Aorta (tissue), 5 donors: ENCODE results near the gene GSTM2. TPM values are rescaled to one million over a fixed set of nuclear protein-coding genes. Genes with fewer than 3 reads are reported as not detected.

Experiments
- ATAC-seq: fragments of 200-7000 bp; cut with Tn5 transposase; one replicate; pipeline ENCODE4 v1.9.1; 2022; ENCODE audit warnings: moderate library complexity; ENCODE audit not compliant: low FRiP score
- DNase-seq, 2 donors: peaks; one replicate each; pipeline ENCODE4 v3.0.0-alpha.2; 2020
- H3K27ac ChIP-seq, 2 donors: one replicate each; pipeline ENCODE4 v1.5.1; 2013; ENCODE audit warnings: low read length in 2 of 2, mild to moderate bottlenecking in 2 of 2, moderate library complexity in 2 of 2, control low read depth in 1 of 2, inconsistent platforms in 1 of 2, low read depth in 1 of 2
- H3K27me3 ChIP-seq, 2 donors: one replicate each; pipeline ENCODE4 v1.6.1; 2013; ENCODE audit warnings: control low read depth in 1 of 2, low read length in 1 of 2, mild to moderate bottlenecking in 1 of 2, moderate library complexity in 1 of 2; ENCODE audit not compliant: insufficient read depth in 2 of 2, control insufficient read depth in 1 of 2
- H3K36me3 ChIP-seq, 2 donors: one replicate each; pipeline ENCODE4 v1.6.1; 2013; ENCODE audit warnings: control low read depth in 1 of 2, low read length in 1 of 2, mild to moderate bottlenecking in 1 of 2; ENCODE audit not compliant: insufficient read depth in 2 of 2, control insufficient read depth in 1 of 2
- H3K4me1 ChIP-seq, 2 donors: one replicate each; pipeline ENCODE4 v1.6.1; 2013; ENCODE audit warnings: low read length in 2 of 2, control low read depth in 1 of 2, mild to moderate bottlenecking in 1 of 2, moderate library complexity in 1 of 2; ENCODE audit not compliant: insufficient read depth in 2 of 2, control insufficient read depth in 1 of 2
- H3K4me3 ChIP-seq, 2 donors: one replicate each; pipeline ENCODE4 v1.5.1; 2013; ENCODE audit warnings: low read length in 2 of 2, control low read depth in 1 of 2, mild to moderate bottlenecking in 1 of 2
- H3K9me3 ChIP-seq: one replicate; pipeline ENCODE4 v1.6.1; 2013; ENCODE audit warnings: mild to moderate bottlenecking, low read length; ENCODE audit not compliant: control insufficient read depth
- WGBS, 2 donors: extraction: QIAGEN DNeasy Blood & Tissue Kit; methylation state at CpG; one replicate each; pipeline ENCODE4 v1.1.7; 2013; 5-methylcytosine and 5-hydroxymethylcytosine counted together
- intact Hi-C, 2 donors: fragments of 100-400 bp; cut with DNase I; formaldehyde crosslinking; loops; one replicate each; pipeline versions ENCODE4 v1.14.2 to v1.15.0; 2022
- polyA plus RNA-seq, 2 donors: library from polyadenylated mRNA; stranded (reverse); fragments of 200-250 nt; gene quantifications; one replicate each; pipeline ENCODE4 v1.2.3, GENCODE V29; 2013
- total RNA-seq, 2 donors: library from RNA; stranded (reverse); fragmentation: NEBNext Ultra II Directional; extraction: Animal tissue kit (Norgen Biotek cat#: 25700); gene quantifications; one replicate each; pipeline ENCODE4 v1.2.1, GENCODE V29; 2021
- donor health status: healthy with polysubstance abuse.
- donor health status: Bipolar disorder and iron deficiency.
- donor health status: DM: no; HTN: no; CAD: no.
- donor health status: DM: no; HTN: no; CAD: no.
- donor health status: DM: yes; HTN: yes; CAD: no.

GSTM2 gene
- total and polyA plus RNA-seq, 4 donors = 17.5 to 279 (median 92.1) TPM

DNA sequence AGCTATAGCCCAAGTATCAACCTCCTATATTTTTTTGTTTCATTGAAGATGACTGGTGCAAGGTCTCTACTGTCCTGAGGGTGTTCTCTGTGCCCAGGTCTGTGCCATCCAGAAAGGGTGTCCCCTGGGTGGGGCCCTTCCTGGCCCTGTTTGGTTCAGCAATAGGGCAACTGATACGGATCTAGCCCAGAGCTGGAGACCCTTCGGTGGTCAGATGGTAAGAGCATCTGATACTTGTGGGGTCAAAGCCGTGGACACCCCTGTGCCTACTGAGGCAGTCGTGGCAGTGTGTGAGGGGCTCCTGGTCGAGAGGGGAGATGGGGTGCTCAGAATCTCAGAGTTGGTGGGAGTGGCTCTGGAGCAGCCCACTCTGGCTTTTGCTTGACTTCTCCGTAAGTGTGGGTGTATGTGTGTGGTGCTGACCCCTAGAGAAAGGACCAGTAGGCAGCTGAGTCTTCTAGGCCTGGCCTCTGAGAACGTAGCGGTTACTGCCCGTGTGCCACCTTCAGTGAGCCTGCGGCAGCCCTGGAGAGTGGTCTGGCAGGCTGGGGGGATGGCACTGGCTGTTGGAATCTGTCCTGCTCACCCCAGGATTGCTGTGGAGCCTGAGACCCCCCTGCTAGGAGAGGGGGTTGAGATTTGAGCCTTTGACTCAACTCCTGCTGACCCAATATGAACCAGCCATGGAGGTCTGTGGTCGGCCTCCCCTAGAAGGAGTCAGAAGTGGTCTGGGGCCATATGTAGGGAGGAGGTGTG lies 45.5 kb upstream of the GSTM2 start:
- ATAC-seq (no peak), DNase-seq (no peak)
- H3K4me3 ChIP-seq = no peak overlapping the region
- H3K9me3 ChIP-seq = no peaks in the 10 kb centered on the region
- no peak overlapping the region for H3K27ac ChIP-seq
- 80 to 83% methylated on average over 11 of the region's 11 CpGs for WGBS, 2 donors
- no peaks in the 10 kb centered on the region for H3K27me3 ChIP-seq
- H3K4me1 ChIP-seq = no peaks in the 10 kb centered on the region
- H3K36me3 ChIP-seq = peaks cover 0 to 2% of the 10 kb centered on the region in 2 donors
- intact Hi-C loops = no loop called here

DNA sequence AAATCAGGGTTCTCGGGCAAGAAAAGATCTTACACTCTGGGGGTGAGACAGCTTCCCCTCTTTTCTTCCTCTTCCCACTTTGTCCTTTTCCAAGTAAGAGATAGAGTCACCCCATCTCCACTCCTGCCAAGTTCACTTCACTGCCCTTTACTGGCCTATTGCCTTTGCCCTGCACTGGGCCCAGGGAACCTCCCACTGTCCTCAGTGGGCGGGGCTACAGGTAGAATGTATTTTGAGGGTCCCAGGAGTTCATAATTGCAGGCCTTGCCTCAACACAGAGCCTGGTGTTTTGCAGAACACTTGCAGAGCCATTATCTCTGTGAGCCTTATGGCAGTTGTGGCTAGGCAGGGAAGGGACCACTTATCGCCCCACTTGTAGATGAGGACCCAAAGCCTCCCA lies 45.0 kb upstream of the GSTM2 start:
- H3K4me3 ChIP-seq = no peak overlapping the region
- no peaks in the 10 kb centered on the region for H3K27me3 ChIP-seq
- no peak overlapping the region for H3K27ac ChIP-seq
- WGBS, 2 donors = 86 to 90% methylated on average over 3 of the region's 3 CpGs
- DNase-seq (no peak), ATAC-seq (no peak)
- H3K9me3 ChIP-seq = no peaks in the 10 kb centered on the region
- intact Hi-C loops = no loop called here
- peaks cover 0 to 4% of the 10 kb centered on the region in 2 donors for H3K36me3 ChIP-seq
- no peaks in the 10 kb centered on the region for H3K4me1 ChIP-seq

DNA sequence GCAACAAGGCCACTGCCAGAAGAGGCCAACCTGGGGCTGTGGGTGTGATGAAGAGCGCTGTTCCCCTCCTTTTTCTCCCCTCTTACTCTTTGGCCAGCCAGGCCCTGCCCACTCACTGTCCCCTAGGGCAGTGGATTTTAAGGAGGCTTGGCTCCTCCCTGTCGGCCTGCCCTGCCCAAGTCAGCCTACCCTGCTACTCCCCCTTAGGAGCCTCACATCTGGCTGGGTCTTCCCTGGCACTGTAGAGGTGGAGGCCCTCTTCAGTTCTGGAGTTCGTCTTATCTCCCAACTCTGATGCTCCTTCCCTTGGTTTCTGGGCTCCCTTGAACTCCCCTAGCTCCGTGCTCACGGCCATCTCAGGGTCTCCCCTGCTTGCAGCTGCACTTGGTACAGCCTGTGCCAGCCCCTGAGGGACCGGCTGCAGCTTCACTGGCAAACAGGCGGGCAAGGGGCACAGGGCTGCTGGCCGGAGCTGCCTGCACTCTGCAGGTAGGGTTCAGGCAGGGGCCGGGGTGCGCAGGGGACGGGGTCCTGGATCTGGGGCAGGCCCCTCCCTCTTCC lies 44.2 kb upstream of the GSTM2 start:
- DNase-seq (no peak), ATAC-seq (no peak)
- Histone ChIP-seq H3K4me1 (no peaks in the 10 kb centered on the region), H3K27ac (no peak overlapping the region), H3K9me3 (no peaks in the 10 kb centered on the region), H3K36me3 (peaks cover 0 to 5% of the 10 kb centered on the region in 2 donors), H3K27me3 (no peaks in the 10 kb centered on the region), H3K4me3 (no peak overlapping the region)
- 13 to 16% methylated on average over 11 of the region's 11 CpGs for WGBS, 2 donors
- intact Hi-C loops = no loop called here

DNA sequence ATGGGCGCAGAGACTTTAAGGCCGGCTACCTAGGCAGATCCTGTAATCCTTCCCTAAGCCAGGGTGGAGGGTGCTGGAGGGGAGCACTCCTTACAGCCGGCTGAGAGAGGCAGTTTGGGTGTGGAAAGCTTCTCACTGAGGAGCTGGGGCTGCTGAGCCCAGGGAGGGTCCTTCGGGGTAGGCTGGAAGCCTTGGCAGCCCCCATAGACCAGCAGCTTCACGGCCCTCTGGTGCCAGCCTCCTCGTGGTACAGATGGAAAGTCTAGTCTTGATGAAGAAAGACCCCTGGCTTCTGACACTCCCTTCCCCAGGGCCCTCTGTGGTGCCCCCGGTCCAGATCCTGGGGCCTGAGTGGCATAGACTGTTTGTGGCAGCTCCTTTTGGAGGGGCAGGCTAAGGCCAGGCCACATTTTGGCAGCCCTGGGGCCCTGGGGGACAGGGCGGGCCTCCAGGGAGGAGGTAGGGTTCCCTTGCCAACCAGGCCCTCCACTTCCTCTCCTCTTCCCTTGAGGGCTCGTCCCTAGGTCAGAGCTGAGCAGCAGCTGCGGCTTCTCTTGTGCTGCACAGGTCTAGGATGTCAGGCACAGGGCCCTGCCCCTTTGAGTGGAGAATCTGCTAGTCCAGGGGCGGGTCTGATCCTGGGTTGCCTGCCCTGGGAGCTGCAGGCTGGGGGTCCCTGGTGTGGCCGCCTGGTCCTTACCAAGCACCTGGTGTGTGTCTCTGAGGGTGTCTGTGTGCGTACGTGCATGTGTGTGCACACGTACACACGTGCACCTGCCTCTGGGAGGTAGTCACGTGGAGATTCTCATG lies 43.5 kb upstream of the GSTM2 start:
- intact Hi-C loops = no loop called here
- Histone ChIP-seq H3K36me3 (peaks cover 0 to 5% of the 10 kb centered on the region in 2 donors), H3K4me1 (no peaks in the 10 kb centered on the region), H3K27ac (no peak overlapping the region), H3K27me3 (no peaks in the 10 kb centered on the region), H3K4me3 (no peak overlapping the region), H3K9me3 (no peaks in the 10 kb centered on the region)
- DNase-seq = no peak
- 61 to 62% methylated on average over 17 of the region's 17 CpGs for WGBS, 2 donors
- ATAC-seq = no peak

DNA sequence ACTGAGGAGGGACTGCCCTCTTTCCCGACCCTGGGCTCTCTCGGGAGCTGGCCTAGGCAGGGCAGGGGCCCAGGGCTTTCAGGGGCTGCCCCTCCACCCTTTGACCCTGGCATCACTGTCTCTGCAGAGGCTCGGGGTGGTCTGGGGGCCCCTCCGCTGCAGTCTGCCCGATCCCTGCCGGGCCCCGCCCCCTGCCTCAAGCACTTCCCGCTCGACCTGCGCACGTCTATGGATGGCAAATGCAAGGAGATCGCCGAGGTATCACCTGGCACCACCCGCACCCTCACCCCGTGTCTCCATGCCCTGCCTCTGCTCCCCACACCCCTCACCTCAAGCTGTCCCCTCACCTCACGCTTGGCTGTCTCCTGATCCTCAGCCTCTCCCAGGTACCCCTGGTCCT lies 42.7 kb upstream of the GSTM2 start:
- DNase-seq (no peak), ATAC-seq (no peak)
- Histone ChIP-seq H3K4me3 (no peak overlapping the region), H3K27ac (no peak overlapping the region), H3K4me1 (no peaks in the 10 kb centered on the region), H3K27me3 (no peaks in the 10 kb centered on the region), H3K9me3 (no peaks in the 10 kb centered on the region), H3K36me3 (peaks cover 0 to 5% of the 10 kb centered on the region in 2 donors)
- intact Hi-C loops = no loop called here
- WGBS, 2 donors = 84 to 87% methylated on average over 15 to 16 of the region's 16 CpGs

DNA sequence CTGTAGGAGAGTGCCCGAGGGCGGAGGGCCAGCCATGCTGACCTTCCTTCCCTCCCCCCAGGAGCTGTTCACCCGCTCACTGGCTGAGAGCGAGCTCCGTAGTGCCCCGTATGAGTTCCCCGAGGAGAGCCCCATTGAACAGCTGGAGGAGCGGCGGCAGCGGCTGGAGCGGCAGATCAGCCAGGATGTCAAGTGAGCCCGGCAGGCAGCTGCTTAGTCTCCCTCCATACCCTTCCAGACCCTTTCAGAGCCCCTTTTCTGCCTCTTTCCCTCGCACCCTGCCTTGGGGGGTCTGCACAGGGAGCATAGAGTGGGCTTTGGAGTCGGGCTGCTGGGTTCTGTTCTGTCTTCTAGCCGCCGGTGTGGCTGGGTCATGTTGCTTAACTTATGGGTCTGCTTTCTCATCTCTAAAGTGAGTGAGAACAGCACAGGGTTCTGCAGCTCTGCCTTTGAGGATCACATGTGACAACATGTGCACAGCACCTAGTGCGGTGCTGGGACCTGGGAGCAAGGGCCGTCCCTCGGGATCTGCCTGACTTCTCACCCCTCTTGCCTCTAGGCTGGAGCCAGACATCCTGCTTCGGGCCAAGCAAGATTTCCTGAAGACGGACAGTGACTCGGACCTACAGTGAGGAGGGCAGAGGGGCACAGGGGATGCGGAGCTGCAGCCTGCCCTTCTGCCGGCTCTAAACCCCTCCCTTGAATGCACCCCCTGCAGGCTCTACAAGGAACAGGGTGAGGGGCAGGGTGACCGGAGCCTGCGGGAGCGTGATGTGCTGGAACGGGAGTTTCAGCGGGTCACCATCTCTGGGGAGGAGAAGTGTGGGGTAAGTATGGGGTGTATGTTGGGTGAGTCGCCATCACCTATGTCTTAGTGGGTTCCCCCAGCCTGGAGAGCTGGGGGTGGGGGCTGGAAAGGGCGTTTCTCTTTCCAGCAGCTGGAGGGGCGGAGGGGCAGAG lies 42.0 kb upstream of the GSTM2 start:
- Histone ChIP-seq H3K9me3 (no peaks in the 10 kb centered on the region), H3K27ac (no peak overlapping the region), H3K4me1 (no peaks in the 10 kb centered on the region), H3K27me3 (no peaks in the 10 kb centered on the region), H3K4me3 (no peak overlapping the region), H3K36me3 (peaks cover 0 to 9% of the 10 kb centered on the region in 2 donors)
- no peak for DNase-seq
- no peak for ATAC-seq
- intact Hi-C loops = no loop called here
- 80 to 84% methylated on average over 32 of the region's 32 CpGs for WGBS, 2 donors

DNA sequence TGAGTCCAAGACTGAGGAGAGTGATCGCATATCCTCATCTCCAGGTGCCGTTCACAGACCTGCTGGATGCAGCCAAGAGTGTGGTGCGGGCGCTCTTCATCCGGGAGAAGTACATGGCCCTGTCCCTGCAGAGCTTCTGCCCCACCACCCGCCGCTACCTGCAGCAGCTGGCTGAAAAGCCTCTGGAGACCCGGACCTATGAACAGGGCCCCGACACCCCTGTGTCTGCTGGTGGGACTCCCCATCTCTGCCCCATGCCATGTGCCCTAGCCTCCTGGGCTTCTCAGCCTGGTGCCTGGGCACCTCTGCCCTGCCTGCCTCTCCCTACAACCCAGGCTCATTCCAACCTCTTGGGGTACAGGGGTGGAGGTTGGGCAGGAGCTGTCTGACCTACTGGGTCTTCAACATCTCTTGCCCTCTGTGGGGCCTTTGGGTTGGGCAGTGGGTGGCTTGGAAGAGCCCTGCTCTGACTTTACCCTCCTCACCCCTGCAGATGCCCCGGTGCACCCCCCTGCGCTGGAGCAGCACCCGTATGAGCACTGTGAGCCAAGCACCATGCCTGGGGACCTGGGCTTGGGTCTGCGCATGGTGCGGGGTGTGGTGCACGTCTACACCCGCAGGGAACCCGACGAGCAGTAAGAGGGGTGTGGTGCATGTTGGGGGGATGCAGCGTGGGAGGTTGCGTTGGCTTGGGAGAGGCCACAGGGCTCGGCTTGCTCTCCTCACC lies 41.0 kb upstream of the GSTM2 start:
- DNase-seq (no peak), ATAC-seq (no peak)
- H3K27me3 ChIP-seq = no peaks in the 10 kb centered on the region
- no peak overlapping the region for H3K27ac ChIP-seq
- 88 to 92% methylated on average over 19 to 21 of the region's 21 CpGs for WGBS, 2 donors
- no peaks in the 10 kb centered on the region for H3K4me1 ChIP-seq
- H3K9me3 ChIP-seq = no peaks in the 10 kb centered on the region
- H3K4me3 ChIP-seq = no peak overlapping the region
- peaks cover 0 to 9% of the 10 kb centered on the region in 2 donors for H3K36me3 ChIP-seq
- intact Hi-C loops = no loop called here
